Measurements from ENCODE around the gene BMPR1A. TPM values are rescaled to one million over a fixed set of nuclear protein-coding genes. Genes with fewer than 3 reads are reported as not detected.
"Not testable (repeated sequence)": the region's sequence is repeated elsewhere in the genome, so short reads cannot be mapped to it uniquely, and the experiment has no call there.

BMPR1A gene
- total RNA-seq, 1 donor from 2014 or later, result 58.5 TPM

GRCh38 chr10:86969421-86970041 lies 213.1 kb downstream of the BMPR1A start:
- DNase-seq, result no peak

- peak; percentile 80 for DNase-seq
Observed at GRCh38 chr10:86970162-86970981, 214.0 kb downstream of the BMPR1A start.

GRCh38 chr10:86970982-86971231 lies 214.5 kb downstream of the BMPR1A start:
- peak; percentile 81 for DNase-seq

- peak; percentile 81 for DNase-seq
Observed at GRCh38 chr10:86971232-86971991, 215.0 kb downstream of the BMPR1A start.

- DNase-seq, result no peak
Observed at GRCh38 chr10:86972613-86973380, 216.4 kb downstream of the BMPR1A start.

- no peak for DNase-seq
Observed at GRCh38 chr10:86974484-86974883, 218.1 kb downstream of the BMPR1A start.

GRCh38 chr10:86976362-86977056 lies 220.1 kb downstream of the BMPR1A start:
- no peak for DNase-seq

- DNase-seq, result not testable (repeated sequence)
Observed at GRCh38 chr10:86978457-86978856, 222.0 kb downstream of the BMPR1A start.

- DNase-seq, result no peak
Observed at GRCh38 chr10:86979296-86979818, 222.9 kb downstream of the BMPR1A start.

- no peak for DNase-seq
Observed at GRCh38 chr10:86979977-86980448, 223.6 kb downstream of the BMPR1A start.

GRCh38 chr10:86981020-86981419 lies 224.6 kb downstream of the BMPR1A start:
- DNase-seq, result not testable (repeated sequence)

GRCh38 chr10:86981716-86982115 lies 225.3 kb downstream of the BMPR1A start:
- no peak for DNase-seq

Small RNA genes within 50 kb of the gene (small RNA-seq; reads per million reads assigned to genes)
- gene RNU1-19P (ENCODE audit: low replicate concordance), result 0.19 reads per million

Other genes with a start within 250 kb of the BMPR1A start
- 62.0 TPM for gene WAPL, start 234.8 kb upstream of the BMPR1A start, total RNA-seq
- gene OPN4, start 102.1 kb upstream of the BMPR1A start, total RNA-seq, result not detected
- gene LDB3, start 88.1 kb upstream of the BMPR1A start, total RNA-seq, result 25.0 TPM
- 20.4 TPM for gene MMRN2, start 201.0 kb downstream of the BMPR1A start, total RNA-seq
- 7.1 TPM for gene SNCG, start 202.0 kb downstream of the BMPR1A start, total RNA-seq
- gene ADIRF, start 211.9 kb downstream of the BMPR1A start, total RNA-seq, result 69.2 TPM